Ovary (tissue), 3 donors: ENCODE results near the gene SCML1.

ENCODE experiments used
- EP300 ChIP-seq: sonication (generic); formaldehyde crosslinking; IDR thresholded peaks from one replicate; pipeline ENCODE4 v1.6.1; 2017; ENCODE audit warnings: antibody characterized with exemption
- POLR2A ChIP-seq: fragments of 450-650 bp; IDR thresholded peaks from one replicate; pipeline ENCODE4 v1.6.1; 2017; ENCODE audit warnings: antibody characterized with exemption, mild to moderate bottlenecking, moderate library complexity
- TF ChIP-seq, protein P1 (sequence below), 3 donors: fragments of 450-650 bp in 2 of 3; fragments of 200-600 bp in 1 of 3; IDR thresholded peaks; one replicate each; pipeline versions ENCODE4 v1.5.1 to v1.8.0; 2016 to 2022; ENCODE audit warnings: antibody characterized with exemption in 3 of 3, mild to moderate bottlenecking in 1 of 3
- donor health status: DM: no; HTN: no; CAD: no.

DNA sequence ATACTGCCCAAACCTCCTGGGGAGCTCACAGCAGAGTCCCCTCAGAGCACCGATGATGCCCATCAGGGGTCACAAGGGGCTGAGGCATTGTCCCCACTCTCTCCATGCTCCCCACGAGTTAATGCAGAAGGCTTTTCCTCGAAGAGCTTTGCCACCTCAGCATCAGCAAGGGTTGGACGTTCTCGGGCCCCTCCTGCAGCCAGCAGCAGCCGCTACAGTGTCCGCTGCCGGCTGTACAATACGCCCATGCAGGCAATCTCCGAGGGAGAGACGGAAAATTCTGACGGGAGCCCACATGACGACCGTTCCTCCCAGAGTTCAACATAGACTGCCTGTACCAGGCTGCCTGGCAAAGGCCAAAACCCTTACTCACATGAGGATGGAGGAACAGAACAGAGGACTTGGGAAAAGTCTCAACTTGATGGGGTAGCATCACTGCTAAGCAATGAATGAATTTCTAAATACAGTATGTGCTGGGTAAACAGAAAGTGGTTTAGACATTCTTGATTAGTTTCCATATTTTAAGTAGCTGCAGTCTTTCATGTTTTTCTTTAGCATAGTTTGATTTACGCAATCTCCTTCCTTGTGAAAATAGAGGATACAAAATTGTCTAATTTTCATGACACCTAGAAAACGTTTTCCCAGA lies 5.0 kb upstream of the SCML1 start:
- TF ChIP-seq, protein P1, sequence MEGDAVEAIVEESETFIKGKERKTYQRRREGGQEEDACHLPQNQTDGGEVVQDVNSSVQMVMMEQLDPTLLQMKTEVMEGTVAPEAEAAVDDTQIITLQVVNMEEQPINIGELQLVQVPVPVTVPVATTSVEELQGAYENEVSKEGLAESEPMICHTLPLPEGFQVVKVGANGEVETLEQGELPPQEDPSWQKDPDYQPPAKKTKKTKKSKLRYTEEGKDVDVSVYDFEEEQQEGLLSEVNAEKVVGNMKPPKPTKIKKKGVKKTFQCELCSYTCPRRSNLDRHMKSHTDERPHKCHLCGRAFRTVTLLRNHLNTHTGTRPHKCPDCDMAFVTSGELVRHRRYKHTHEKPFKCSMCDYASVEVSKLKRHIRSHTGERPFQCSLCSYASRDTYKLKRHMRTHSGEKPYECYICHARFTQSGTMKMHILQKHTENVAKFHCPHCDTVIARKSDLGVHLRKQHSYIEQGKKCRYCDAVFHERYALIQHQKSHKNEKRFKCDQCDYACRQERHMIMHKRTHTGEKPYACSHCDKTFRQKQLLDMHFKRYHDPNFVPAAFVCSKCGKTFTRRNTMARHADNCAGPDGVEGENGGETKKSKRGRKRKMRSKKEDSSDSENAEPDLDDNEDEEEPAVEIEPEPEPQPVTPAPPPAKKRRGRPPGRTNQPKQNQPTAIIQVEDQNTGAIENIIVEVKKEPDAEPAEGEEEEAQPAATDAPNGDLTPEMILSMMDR (IDR thresholded peaks at IDR 0.05): no peak
- TF ChIP-seq POLR2A (no peak), EP300 (no peak)
